HFF-Myc (cell line): ENCODE data around the gene JOSD1.

Source experiments
- DNase-seq: peaks from one replicate; pipeline ENCODE4 v3.0.0-alpha.2; 2011; ENCODE audit warnings: low read depth; ENCODE audit errors: extremely low read depth
- H3K4me3 ChIP-seq: replicated peaks from 2 replicates; pipeline ENCODE4 v1.5.1; 2011; ENCODE audit warnings: low read depth, mild to moderate bottlenecking, control low read depth, low read length
- CTCF ChIP-seq: IDR thresholded peaks from 2 replicates; pipeline ENCODE4 v1.5.1; 2012; ENCODE audit warnings: mild to moderate bottlenecking, low read depth, low read length, control low read depth; ENCODE audit errors: missing control alignments

JOSD1 gene

GRCh38 chr22:38720350-38720749, 19.6 kb upstream of the JOSD1 start:
- no peak for TF ChIP-seq CTCF
- no peak for DNase-seq
- no peak overlapping the region for H3K4me3 ChIP-seq

GRCh38 chr22:38719196-38719595, 18.5 kb upstream of the JOSD1 start:
- H3K4me3 ChIP-seq: no peak overlapping the region
- TF ChIP-seq CTCF: no peak
- DNase-seq: no peak

- TF ChIP-seq CTCF: peak; percentile 59
- DNase-seq: peak; percentile 75
- H3K4me3 ChIP-seq: no peak overlapping the region
Measured at GRCh38 chr22:38718414-38718813, 17.7 kb upstream of the JOSD1 start.

- TF ChIP-seq CTCF: no peak
- no peak for DNase-seq
- H3K4me3 ChIP-seq: no peak overlapping the region
Measured at GRCh38 chr22:38717244-38717643, 16.5 kb upstream of the JOSD1 start.

- no peak overlapping the region for H3K4me3 ChIP-seq
- TF ChIP-seq CTCF: no peak
- no peak for DNase-seq
Measured at GRCh38 chr22:38716826-38717225, 16.1 kb upstream of the JOSD1 start.

GRCh38 chr22:38716271-38716670, 15.5 kb upstream of the JOSD1 start:
- TF ChIP-seq CTCF: no peak
- DNase-seq: no peak

GRCh38 chr22:38715852-38716251, 15.1 kb upstream of the JOSD1 start:
- no peak overlapping the region for H3K4me3 ChIP-seq
- TF ChIP-seq CTCF: no peak
- no peak for DNase-seq

More at GRCh38 chr22:38716271-38716670, 15.5 kb upstream of the JOSD1 start:
- no peak overlapping the region for H3K4me3 ChIP-seq
